OCI-LY3 (cell line): ENCODE data around the gene ZDHHC6.

ENCODE experiments used
- CTCF ChIP-seq: fragments of 200-600, 300-600 bp; sonication (generic); IDR thresholded peaks from 2 replicates; pipeline ENCODE4 v1.5.1; 2014; ENCODE audit warnings: antibody characterized with exemption, low read length, low read depth
- EZH2phosphoT487 ChIP-seq: fragments of 200-600 bp; shearing (Covaris generic); IDR thresholded peaks from 2 replicates; pipeline ENCODE4 v1.6.1; 2018; ENCODE audit warnings: antibody characterized with exemption, mixed run types, low read depth

- TF ChIP-seq CTCF = no peak
- no peak for TF ChIP-seq EZH2phosphoT487
Observed at GRCh38 chr10:112442063-112442462, 4.7 kb downstream of the ZDHHC6 start.
